HG03108 (cell line): Measurements from ENCODE around the gene NCOA3.

Experiments used
- ATAC-seq: cut with Tn5 transposase; IDR thresholded peaks from one replicate; pipeline ENCODE4 v1.9.1; 2021; ENCODE audit warnings: moderate library complexity; ENCODE audit not compliant: unreplicated experiment

The NCOA3 gene

DNA sequence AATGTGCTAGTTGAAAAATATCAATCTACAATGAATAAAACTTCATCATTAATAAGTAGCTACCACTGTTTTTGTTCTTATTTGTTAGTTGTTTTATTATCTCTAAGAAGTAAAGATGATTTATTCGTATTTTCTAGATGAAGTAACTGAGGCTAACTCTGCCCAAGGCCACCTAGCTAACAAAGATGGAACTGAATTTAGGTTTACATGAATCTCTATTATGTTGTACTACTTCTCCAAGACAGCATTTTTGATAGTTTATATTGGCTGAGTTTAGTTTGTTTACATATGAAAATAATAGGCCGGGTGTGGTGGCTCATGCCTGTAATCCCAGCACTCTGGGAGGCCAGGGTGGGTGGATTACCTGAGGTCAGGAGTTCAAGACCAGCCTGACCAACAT lies 121.5 kb downstream of the NCOA3 start:
- no peak for ATAC-seq

GRCh38 chr20:47627540-47627939 lies 125.9 kb downstream of the NCOA3 start:
- no peak for ATAC-seq

GRCh38 chr20:47629907-47630306 lies 128.2 kb downstream of the NCOA3 start:
- no peak for ATAC-seq

DNA sequence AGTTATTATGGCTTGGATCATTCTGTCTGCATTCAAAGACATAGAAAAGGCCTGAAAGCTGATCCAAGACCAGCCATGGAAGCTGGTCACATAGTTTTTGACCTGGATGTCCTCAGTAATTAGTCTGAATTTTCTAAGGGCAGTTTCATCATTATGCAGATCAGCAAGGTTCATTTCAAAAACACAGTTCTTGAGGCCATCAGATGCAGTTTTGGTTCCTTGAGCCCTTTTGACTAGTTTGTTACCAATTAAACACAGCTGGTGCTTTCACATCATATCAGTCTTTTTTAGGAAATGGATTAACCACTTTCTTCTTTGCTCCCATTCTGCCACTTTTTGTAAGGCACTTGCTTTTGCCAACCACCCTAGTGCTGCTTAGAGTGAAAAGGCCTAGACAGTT lies 129.4 kb downstream of the NCOA3 start:
- no peak for ATAC-seq

GRCh38 chr20:47635256-47635655 lies 133.6 kb downstream of the NCOA3 start:
- ATAC-seq, result no peak

DNA sequence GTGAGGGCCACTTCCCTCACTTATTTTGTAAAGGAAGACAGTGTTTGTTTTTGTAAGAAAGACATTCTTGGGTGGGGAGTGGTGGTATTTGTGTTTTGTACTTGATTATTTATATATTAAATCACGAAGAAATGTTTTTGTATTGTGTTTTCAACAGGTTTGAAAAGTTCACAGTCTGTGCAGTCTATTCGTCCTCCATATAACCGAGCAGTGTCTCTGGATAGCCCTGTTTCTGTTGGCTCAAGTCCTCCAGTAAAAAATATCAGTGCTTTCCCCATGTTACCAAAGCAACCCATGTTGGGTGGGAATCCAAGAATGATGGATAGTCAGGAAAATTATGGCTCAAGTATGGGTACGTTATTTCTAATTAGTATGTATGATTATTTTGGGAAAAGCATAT lies 137.2 kb downstream of the NCOA3 start:
- no peak for ATAC-seq

GRCh38 chr20:47642118-47642517 lies 140.4 kb downstream of the NCOA3 start:
- no peak for ATAC-seq

- ATAC-seq, result no peak
Observed at GRCh38 chr20:47642624-47643023, 140.9 kb downstream of the NCOA3 start.

- ATAC-seq, result no peak
Observed at GRCh38 chr20:47645632-47646031, 143.9 kb downstream of the NCOA3 start.

GRCh38 chr20:47647994-47648393 lies 146.3 kb downstream of the NCOA3 start:
- no peak for ATAC-seq

DNA sequence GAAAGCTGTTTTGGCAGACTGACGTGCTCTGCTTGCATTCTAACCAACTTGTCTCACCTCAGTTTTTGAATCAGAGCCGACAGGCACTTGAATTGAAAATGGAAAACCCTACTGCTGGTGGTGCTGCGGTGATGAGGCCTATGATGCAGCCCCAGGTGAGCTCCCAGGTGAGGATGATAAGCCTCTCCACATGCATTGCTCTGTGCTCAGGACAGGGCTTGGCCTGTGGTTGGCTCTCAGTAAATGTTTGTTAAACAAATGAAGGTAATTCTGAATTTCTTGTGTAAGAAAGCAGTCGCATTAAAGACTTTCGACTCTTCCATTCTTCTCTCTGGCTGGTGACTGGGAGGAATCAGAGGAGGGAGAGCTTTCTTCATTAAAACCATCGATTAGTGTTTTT lies 147.3 kb downstream of the NCOA3 start:
- no peak for ATAC-seq

DNA sequence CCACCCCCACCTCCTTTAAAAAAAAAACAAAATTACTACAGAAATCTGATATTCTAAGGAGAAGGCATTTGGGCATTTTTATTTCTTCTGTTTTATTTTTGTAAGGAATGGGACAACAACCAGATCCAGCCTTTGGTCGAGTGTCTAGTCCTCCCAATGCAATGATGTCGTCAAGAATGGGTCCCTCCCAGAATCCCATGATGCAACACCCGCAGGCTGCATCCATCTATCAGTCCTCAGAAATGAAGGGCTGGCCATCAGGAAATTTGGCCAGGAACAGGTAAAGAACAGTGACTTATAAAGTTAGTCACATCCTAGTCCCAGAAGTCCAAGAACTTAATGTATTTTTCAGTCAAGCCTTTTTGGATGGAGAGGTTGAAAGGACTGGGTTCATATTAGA lies 150.6 kb downstream of the NCOA3 start:
- no peak for ATAC-seq

GRCh38 chr20:47652794-47653193 lies 151.1 kb downstream of the NCOA3 start:
- ATAC-seq, result no peak

DNA sequence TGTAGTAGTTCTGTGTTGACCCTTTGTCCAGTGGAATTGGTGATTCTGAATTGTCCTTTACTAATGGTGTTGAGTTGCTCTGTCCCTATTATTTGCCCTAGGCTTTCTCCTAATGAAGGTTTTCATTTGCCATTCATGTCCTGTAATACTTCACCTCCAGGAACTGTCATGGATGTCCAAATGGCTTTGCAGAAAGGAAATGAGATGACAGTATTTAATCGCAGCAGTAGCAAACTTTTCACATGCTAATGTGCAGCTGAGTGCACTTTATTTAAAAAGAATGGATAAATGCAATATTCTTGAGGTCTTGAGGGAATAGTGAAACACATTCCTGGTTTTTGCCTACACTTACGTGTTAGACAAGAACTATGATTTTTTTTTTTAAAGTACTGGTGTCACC lies 152.2 kb downstream of the NCOA3 start:
- ATAC-seq, result no peak

- no peak for ATAC-seq
Observed at GRCh38 chr20:47654370-47654769, 152.7 kb downstream of the NCOA3 start.

- no peak for ATAC-seq
Observed at GRCh38 chr20:47655635-47656034, 153.9 kb downstream of the NCOA3 start.

GRCh38 chr20:47656318-47656717 lies 154.6 kb downstream of the NCOA3 start:
- no peak for ATAC-seq

- no peak for ATAC-seq
Observed at GRCh38 chr20:47659904-47660601, 158.4 kb downstream of the NCOA3 start.

DNA sequence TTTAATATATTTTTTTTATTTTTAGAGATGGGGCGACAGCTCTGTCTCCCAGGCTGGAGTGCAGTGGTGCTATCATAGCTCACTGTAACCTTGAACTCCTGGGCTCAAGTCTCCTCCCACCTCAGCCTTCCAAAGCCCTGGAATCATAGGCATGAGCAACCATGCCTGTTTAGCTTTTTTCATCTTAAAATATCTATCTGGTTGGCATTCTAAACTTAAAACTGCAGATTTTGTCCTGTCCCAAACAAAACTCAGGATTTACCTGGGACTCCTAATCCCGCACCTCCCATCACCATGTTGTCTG lies 158.9 kb downstream of the NCOA3 start:
- ATAC-seq, result no peak

DNA sequence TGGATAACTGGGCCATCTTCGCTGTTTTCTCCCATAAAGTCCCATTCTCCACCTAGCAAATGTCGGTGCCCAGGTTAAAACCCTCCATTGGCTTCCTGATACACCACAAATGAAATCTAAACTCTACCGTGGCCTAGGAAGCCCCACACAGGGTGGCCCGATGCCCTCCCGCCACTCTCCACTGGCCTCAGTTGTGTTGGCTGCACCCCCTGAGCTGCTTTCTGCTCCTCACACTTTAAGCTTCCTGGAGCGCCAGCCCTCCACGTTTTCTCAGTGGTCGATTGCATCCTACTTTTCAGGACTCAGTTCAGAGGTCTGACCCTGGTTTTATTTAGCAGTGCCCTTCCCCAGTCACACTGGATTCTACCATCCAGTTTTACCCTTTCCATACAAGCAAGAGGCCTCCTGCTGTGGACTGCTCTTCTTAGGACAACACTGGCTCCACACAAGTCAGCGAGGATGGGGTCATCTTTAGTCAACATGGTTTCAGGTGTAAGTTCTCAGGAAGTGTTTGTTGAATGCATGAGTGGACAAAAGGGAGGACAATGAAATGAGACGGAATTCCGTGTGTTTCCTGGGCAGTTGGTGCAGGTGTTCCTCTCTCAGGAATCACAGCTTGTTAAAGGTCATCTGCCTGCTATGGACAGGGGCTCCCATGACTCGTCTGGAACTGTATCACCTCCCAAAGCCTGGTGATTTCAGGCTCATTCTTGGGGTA lies 159.5 kb downstream of the NCOA3 start:
- no peak for ATAC-seq

- no peak for ATAC-seq
Observed at GRCh38 chr20:47661714-47662113, 160.0 kb downstream of the NCOA3 start.

DNA sequence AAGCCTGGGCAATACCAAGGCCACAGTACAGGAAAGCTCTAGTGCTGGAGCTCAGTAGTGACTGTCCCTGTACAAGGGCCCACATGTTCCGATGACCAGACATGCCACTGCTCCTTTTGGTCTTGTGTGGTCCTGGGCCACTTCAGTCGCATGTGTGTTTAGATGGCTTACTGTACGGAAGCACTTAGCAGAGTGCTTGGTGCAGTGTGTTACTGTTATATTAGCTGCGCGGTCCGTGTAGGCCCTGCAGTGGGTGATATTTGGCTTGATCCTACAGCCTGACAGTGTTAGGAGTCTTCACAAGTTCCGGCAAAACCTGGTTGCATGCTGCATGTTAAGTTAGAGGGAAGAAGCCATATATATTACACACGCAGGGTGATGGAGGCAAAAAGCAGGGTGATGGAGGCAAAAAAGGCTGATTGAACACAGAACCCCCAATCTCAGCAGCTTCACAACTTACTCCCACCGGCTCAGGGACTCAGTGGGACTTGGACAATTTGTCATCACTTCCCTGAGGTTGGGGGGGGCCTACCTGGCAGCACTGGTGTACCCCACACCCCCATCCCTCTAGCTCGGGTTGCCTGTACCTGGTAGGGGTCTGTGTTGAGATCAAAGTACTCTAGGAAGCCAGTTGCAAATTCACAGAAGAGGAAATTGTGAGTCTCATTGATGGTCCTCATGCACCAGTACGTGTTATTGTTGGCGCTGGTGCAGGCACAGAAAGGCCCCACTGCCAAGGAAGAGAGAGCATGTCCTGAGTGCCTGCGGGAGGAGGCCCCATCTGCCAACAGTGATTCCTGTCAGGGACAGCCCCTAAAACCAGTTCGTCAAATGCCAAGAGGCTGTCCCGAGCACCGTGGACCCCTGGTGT lies 161.0 kb downstream of the NCOA3 start:
- no peak for ATAC-seq
